ENCODE results near the gene KIF16B. TPM values are rescaled to one million over a fixed set of nuclear protein-coding genes. Genes with fewer than 3 reads are reported as not detected.

The KIF16B gene
- total RNA-seq, 1 experiment from 2014 or later, result 12.7 TPM

DNA sequence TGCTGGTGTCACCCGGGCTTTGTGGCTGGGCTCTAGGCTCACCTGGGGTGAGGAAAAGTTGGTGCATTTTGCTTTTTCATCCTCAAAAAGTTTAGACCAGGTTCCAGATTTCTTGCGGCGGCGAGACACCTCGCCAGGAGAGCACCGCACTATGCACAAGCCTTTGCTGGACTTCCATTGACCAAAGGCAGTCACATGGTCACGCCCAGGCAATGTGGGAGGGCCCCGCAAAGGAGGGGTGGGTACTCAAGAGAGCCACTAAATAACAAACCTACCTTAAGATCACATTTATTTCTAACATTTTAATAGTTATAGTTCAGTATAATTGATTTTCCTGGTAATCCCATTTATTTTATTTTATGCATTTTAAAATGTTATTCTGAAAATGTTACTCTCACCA, 3.0 kb upstream of the KIF16B start:
- Histone ChIP-seq H2AFZ (ENCODE audit: low read length) (no peak overlapping the region; the same call in 1 of the 2 replicates), H3F3A (ENCODE audit: low read length, unreplicated experiment) (no peaks in the 10 kb centered on the region), H3K36me3 (ENCODE audit: low read depth, low read length) (no peaks in the 10 kb centered on the region), H3K27ac (ENCODE audit: low read length) (no peak overlapping the region), H4K20me1 (ENCODE audit: low read length) (no peaks in the 10 kb centered on the region), H3K79me2 (ENCODE audit: low read length) (peaks cover 18% of the 10 kb centered on the region), H3K4me2 (ENCODE audit: low read length) (no peak overlapping the region), H3K9ac (ENCODE audit: low read length) (no peak overlapping the region), H3K4me3 (ENCODE audit: low read length) (no peak overlapping the region), H3K9me3 (ENCODE audit: low read length) (no peaks in the 10 kb centered on the region), H3K27me3 (ENCODE audit: low read length) (no peaks in the 10 kb centered on the region), H3K9me2 (replicated peaks; ENCODE audit: low read length) (no peaks in the 10 kb centered on the region), H3K4me1 (ENCODE audit: insufficient read depth, low read length) (peaks cover 42% of the 10 kb centered on the region)
- TF ChIP-seq EZH2 (IDR thresholded peaks at IDR 0.05; ENCODE audit: low read length, unreplicated experiment) (no peak), EZH2phosphoT487 (IDR thresholded peaks at IDR 0.05; ENCODE audit: borderline replicate concordance, low read length) (no peak)
- POLR2A ChIA-PET (ENCODE audit: unreplicated experiment), result no interaction called here
- CTCF ChIA-PET, result no interaction called here
- DNase-seq (no peak), ATAC-seq (no peak)
- no TSS peak for BruUV-seq (replicated peaks)
- intact Hi-C loops (cut with micrococcal nuclease), result loop anchor here (10.0 kb wide), 2 partner anchors 159 to 189 kb away; partner anchors contain the start of gene SNRPB2

DNA sequence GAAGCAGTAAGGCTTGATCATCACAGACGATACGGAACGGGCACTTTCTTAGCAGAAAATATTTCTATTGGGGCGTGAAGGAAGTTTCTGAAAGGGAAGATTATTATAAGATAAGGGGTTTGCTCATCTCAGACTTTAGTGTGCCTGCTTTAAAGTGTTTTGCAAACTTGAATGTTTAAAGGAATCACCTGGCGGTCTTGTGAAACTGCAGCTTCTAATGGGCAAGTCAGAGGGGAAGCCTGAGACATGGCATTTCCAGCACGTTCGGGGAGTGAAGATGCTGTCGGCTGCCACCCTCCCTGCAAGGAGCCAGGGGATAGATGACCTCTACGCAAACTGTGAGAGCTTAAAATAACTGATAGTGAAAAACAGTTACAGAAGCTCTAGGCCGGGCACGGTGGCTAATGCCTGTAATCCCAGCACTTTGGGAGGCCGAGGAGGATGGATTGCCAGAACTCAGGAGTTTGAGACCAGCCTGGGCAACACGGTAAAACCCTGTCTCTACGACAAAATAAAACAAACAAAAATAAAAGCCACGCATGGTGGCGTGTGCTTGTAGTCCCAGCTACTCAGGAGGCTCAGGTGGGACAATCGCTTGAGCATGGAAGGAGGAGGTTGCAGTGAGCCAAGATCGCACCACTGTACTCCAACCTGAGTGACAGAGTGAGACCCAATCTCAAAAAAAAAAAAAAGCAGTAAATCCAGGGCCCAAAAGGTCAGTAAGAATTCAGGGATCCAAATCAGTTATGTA, 2.3 kb upstream of the KIF16B start:
- H3K27me3 ChIP-seq (ENCODE audit: low read length), result no peaks in the 10 kb centered on the region
- peak overlapping the region; percentile 73 for H3K4me3 ChIP-seq (ENCODE audit: low read length)
- H2AFZ ChIP-seq (ENCODE audit: low read length), result peak overlapping the region; percentile 95
- peak overlapping the region; percentile 4; the same call in 1 of the 2 replicates for H3K27ac ChIP-seq (ENCODE audit: low read length)
- no peaks in the 10 kb centered on the region for H4K20me1 ChIP-seq (ENCODE audit: low read length)
- TF ChIP-seq EZH2 (IDR thresholded peaks at IDR 0.05; ENCODE audit: low read length, unreplicated experiment) (no peak), EZH2phosphoT487 (IDR thresholded peaks at IDR 0.05; ENCODE audit: borderline replicate concordance, low read length) (no peak)
- TF ChIP-seq, protein P1, sequence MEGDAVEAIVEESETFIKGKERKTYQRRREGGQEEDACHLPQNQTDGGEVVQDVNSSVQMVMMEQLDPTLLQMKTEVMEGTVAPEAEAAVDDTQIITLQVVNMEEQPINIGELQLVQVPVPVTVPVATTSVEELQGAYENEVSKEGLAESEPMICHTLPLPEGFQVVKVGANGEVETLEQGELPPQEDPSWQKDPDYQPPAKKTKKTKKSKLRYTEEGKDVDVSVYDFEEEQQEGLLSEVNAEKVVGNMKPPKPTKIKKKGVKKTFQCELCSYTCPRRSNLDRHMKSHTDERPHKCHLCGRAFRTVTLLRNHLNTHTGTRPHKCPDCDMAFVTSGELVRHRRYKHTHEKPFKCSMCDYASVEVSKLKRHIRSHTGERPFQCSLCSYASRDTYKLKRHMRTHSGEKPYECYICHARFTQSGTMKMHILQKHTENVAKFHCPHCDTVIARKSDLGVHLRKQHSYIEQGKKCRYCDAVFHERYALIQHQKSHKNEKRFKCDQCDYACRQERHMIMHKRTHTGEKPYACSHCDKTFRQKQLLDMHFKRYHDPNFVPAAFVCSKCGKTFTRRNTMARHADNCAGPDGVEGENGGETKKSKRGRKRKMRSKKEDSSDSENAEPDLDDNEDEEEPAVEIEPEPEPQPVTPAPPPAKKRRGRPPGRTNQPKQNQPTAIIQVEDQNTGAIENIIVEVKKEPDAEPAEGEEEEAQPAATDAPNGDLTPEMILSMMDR (conservative IDR thresholded peaks at IDR 0.05; ENCODE audit: low read depth, low read length), result no peak
- H3K79me2 ChIP-seq (ENCODE audit: low read length), result peaks cover 24% of the 10 kb centered on the region
- no peaks in the 10 kb centered on the region; the same call in 1 of the 2 replicates for H3K9me2 ChIP-seq (replicated peaks; ENCODE audit: low read length)
- POLR2A ChIA-PET (ENCODE audit: unreplicated experiment), result no interaction called here
- BruUV-seq (replicated peaks), result no TSS peak
- H3K36me3 ChIP-seq (ENCODE audit: low read depth, low read length), result no peaks in the 10 kb centered on the region
- peak overlapping the region; percentile 64 for H3K9ac ChIP-seq (ENCODE audit: low read length)
- H3K4me1 ChIP-seq (ENCODE audit: insufficient read depth, low read length), result peaks cover 38% of the 10 kb centered on the region
- ATAC-seq (no peak), DNase-seq (no peak)
- no peaks in the 10 kb centered on the region for H3K9me3 ChIP-seq (ENCODE audit: low read length)
- CTCF ChIA-PET, result no interaction called here
- peak overlapping the region; percentile 99 for H3K4me2 ChIP-seq (ENCODE audit: low read length)
- intact Hi-C loops (cut with micrococcal nuclease), result loop anchor here (10.0 kb wide), 2 partner anchors 159 to 189 kb away; partner anchors contain the start of gene SNRPB2
- H3F3A ChIP-seq (ENCODE audit: low read length, unreplicated experiment), result no peaks in the 10 kb centered on the region

DNA sequence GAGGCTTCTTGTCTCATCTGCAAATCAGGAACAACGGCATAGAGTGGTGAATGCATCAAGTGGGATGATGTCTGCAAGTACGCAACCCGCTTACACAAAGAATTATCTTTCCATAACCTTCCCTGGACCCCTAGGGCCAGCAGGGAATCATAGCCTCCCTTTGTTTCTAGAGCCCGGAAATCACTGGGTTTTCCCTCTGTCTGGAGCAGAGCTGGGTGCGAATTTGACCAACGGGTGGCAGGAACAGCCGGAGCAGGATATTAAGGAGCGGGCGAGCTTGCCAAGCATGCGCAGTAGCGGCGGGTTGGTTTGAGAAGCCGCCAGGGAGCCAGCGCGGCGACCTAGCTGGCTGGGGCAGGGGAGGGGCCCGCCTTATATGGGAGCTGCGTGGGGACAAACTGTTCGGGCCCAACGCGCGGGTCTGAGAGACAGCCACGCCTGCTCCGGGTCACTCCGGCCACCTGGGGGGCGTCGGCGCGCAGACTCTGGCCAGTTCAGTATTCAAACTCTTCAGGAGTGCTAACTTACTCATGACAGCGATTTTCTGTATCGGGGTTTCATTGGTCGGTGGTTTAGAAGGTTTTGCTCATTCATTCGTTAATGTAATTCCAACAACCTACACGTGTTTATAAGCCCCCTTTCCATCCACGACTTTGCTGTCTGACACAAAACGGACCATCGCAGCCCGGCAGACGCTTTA, 1.6 kb upstream of the KIF16B start:
- Histone ChIP-seq H3K4me2 (ENCODE audit: low read length) (peak overlapping the region; percentile 99), H2AFZ (ENCODE audit: low read length) (peak overlapping the region; percentile 95), H3F3A (ENCODE audit: low read length, unreplicated experiment) (no peaks in the 10 kb centered on the region), H3K9me3 (ENCODE audit: low read length) (no peaks in the 10 kb centered on the region), H3K9ac (ENCODE audit: low read length) (peak overlapping the region; percentile 64), H3K4me1 (ENCODE audit: insufficient read depth, low read length) (peaks cover 30% of the 10 kb centered on the region), H3K79me2 (ENCODE audit: low read length) (peaks cover 29% of the 10 kb centered on the region), H3K36me3 (ENCODE audit: low read depth, low read length) (no peaks in the 10 kb centered on the region), H3K27ac (ENCODE audit: low read length) (peak overlapping the region; percentile 4; the same call in 1 of the 2 replicates), H4K20me1 (ENCODE audit: low read length) (no peaks in the 10 kb centered on the region), H3K4me3 (ENCODE audit: low read length) (peak overlapping the region; percentile 73), H3K9me2 (replicated peaks; ENCODE audit: low read length) (no peaks in the 10 kb centered on the region; the same call in 1 of the 2 replicates), H3K27me3 (ENCODE audit: low read length) (no peaks in the 10 kb centered on the region)
- DNase-seq (peak; percentile 91), ATAC-seq (peak; percentile 60)
- intact Hi-C loops (cut with micrococcal nuclease), result loop anchor here (10.0 kb wide), 2 partner anchors 160 to 190 kb away; partner anchors contain the start of gene SNRPB2
- CTCF ChIA-PET, result no interaction called here
- BruUV-seq (replicated peaks), result no TSS peak
- POLR2A ChIA-PET (ENCODE audit: unreplicated experiment), result no interaction called here
- TF ChIP-seq EZH2 (IDR thresholded peaks at IDR 0.05; ENCODE audit: low read length, unreplicated experiment) (no peak), EZH2phosphoT487 (IDR thresholded peaks at IDR 0.05; ENCODE audit: borderline replicate concordance, low read length) (no peak)
- TF ChIP-seq, protein P1 (conservative IDR thresholded peaks at IDR 0.05; ENCODE audit: low read depth, low read length), result no peak

All from PC-3 (cell line).